HK-2 (cell line): ENCODE results near the gene TRIM41.
A peak's percentile ranks its signal among the peaks of the same experiment; 100 is the strongest.
"Not testable (repeated sequence)": the region's sequence is repeated elsewhere in the genome, so short reads cannot be mapped to it uniquely, and the experiment has no call there.

Experiments used
- DNase-seq: peaks from one replicate; pipeline ENCODE4 v3.0.0-alpha.2; 2018; ENCODE audit not compliant: unreplicated experiment

The TRIM41 gene

GRCh38 chr5:181192337-181193046 lies 30.6 kb upstream of the TRIM41 start:
- no peak for DNase-seq

GRCh38 chr5:181193656-181194055 lies 29.4 kb upstream of the TRIM41 start:
- DNase-seq = no peak

GRCh38 chr5:181194489-181195248 lies 28.4 kb upstream of the TRIM41 start:
- DNase-seq = no peak

GRCh38 chr5:181195249-181195761 lies 27.8 kb upstream of the TRIM41 start:
- DNase-seq = no peak

- DNase-seq = no peak
These were observed 25.6 kb upstream of the TRIM41 start for GRCh38 chr5:181197326-181197951.

- DNase-seq = no peak
These were observed 24.9 kb upstream of the TRIM41 start for GRCh38 chr5:181198106-181198685.

GRCh38 chr5:181198905-181199519 lies 24.1 kb upstream of the TRIM41 start:
- no peak for DNase-seq

GRCh38 chr5:181199881-181200638 lies 23.0 kb upstream of the TRIM41 start:
- no peak for DNase-seq

GRCh38 chr5:181200816-181201215 lies 22.3 kb upstream of the TRIM41 start:
- DNase-seq = no peak

- no peak for DNase-seq
These were observed 19.9 kb upstream of the TRIM41 start for GRCh38 chr5:181203093-181203711.

- no peak for DNase-seq
These were observed 19.3 kb upstream of the TRIM41 start for GRCh38 chr5:181203777-181204112.

GRCh38 chr5:181204113-181204825 lies 18.8 kb upstream of the TRIM41 start:
- peak; percentile 29 for DNase-seq

- DNase-seq = peak; percentile 51
These were observed 18.0 kb upstream of the TRIM41 start, which contains the start of gene TRIM7 for GRCh38 chr5:181204826-181205760. TSS of gene TRIM7 (minus strand) at chr5:181205196. CDS start at chr5:181205110, 86 bp downstream.

- peak; percentile 42 for DNase-seq
These were observed 17.1 kb upstream of the TRIM41 start for GRCh38 chr5:181205761-181206649.

- DNase-seq = peak; percentile 87
These were observed 15.7 kb upstream of the TRIM41 start for GRCh38 chr5:181207214-181207959.

- DNase-seq = no peak
These were observed 15.2 kb upstream of the TRIM41 start for GRCh38 chr5:181207960-181208253.

- not testable (repeated sequence) for DNase-seq
These were observed 14.1 kb upstream of the TRIM41 start for GRCh38 chr5:181209006-181209405.
